Smooth muscle cell of the brain vasculature (primary cell): ENCODE measurements around the gene EMCN.
"Not testable (repeated sequence)": the region's sequence is repeated elsewhere in the genome, so short reads cannot be mapped to it uniquely, and the experiment has no call there.

Experiments
- DNase-seq: peaks from one replicate; pipeline ENCODE4 v3.0.0-alpha.2; 2012; ENCODE audit warnings: low read depth, low spot score

The EMCN gene

GRCh38 chr4:100380401-100380800 is 137.4 kb downstream of the EMCN start:
- not testable (repeated sequence) for DNase-seq

- DNase-seq = no peak
Observed at GRCh38 chr4:100379583-100380105, 138.2 kb downstream of the EMCN start.

GRCh38 chr4:100372432-100372831 is 145.4 kb downstream of the EMCN start:
- DNase-seq = no peak

- no peak for DNase-seq
Observed at GRCh38 chr4:100369871-100370270, 148.0 kb downstream of the EMCN start.

- peak; percentile 32 for DNase-seq
Observed at GRCh38 chr4:100367451-100367850, 150.4 kb downstream of the EMCN start.

- no peak for DNase-seq
Observed at GRCh38 chr4:100366213-100366612, 151.6 kb downstream of the EMCN start.

- DNase-seq = no peak
Observed at GRCh38 chr4:100362366-100362765, 155.5 kb downstream of the EMCN start.

GRCh38 chr4:100361336-100361735 is 156.5 kb downstream of the EMCN start:
- DNase-seq = no peak

GRCh38 chr4:100360211-100360610 is 157.6 kb downstream of the EMCN start:
- DNase-seq = no peak

- no peak for DNase-seq
Observed at GRCh38 chr4:100359441-100359840, 158.4 kb downstream of the EMCN start.

- DNase-seq = no peak
Observed at GRCh38 chr4:100357542-100357941, 160.3 kb downstream of the EMCN start.

GRCh38 chr4:100356172-100356571 is 161.7 kb downstream of the EMCN start:
- no peak for DNase-seq

GRCh38 chr4:100352352-100352751 is 165.5 kb downstream of the EMCN start:
- DNase-seq = not testable (repeated sequence)

- DNase-seq = no peak
Observed at GRCh38 chr4:100348473-100348872, 169.3 kb downstream of the EMCN start.

GRCh38 chr4:100347241-100347640 is 170.6 kb downstream of the EMCN start:
- no peak for DNase-seq

GRCh38 chr4:100345585-100345984 is 172.2 kb downstream of the EMCN start:
- no peak for DNase-seq
